DND-41 (cell line): ENCODE data around the gene GRK2.

Source experiments
- ATAC-seq: fragments of 200-7000 bp; cut with Tn5 transposase; 3 replicates; pipeline ENCODE4 v1.9.1; 2021; ENCODE audit warnings: low read depth; ENCODE audit not compliant: insufficient read depth
- DNase-seq: peaks from one replicate; pipeline ENCODE4 v3.0.0-alpha.2; 2020
- H2AFZ ChIP-seq: 2 replicates; pipeline ENCODE4 v1.6.0; 2012; ENCODE audit warnings: low read depth, low read length
- H3K27ac ChIP-seq: 2 replicates; pipeline ENCODE4 v1.5.1; 2012; ENCODE audit warnings: low read length, inconsistent platforms
- H3K27me3 ChIP-seq: fragments of 200-600 bp; sonication (generic); 2 replicates; pipeline ENCODE4 v1.6.0; 2012; ENCODE audit warnings: low read length, mild to moderate bottlenecking, inconsistent platforms; ENCODE audit not compliant: insufficient read depth, poor library complexity
- H3K36me3 ChIP-seq: 2 replicates; pipeline ENCODE4 v1.5.1; 2012; ENCODE audit warnings: low read length, inconsistent platforms; ENCODE audit not compliant: insufficient read depth
- H3K4me1 ChIP-seq: 2 replicates; pipeline ENCODE4 v1.5.1; 2012; ENCODE audit warnings: mild to moderate bottlenecking, low read length; ENCODE audit not compliant: insufficient read depth
- H3K4me2 ChIP-seq: 2 replicates; pipeline ENCODE4 v1.6.0; 2012; ENCODE audit warnings: mild to moderate bottlenecking, moderate library complexity, low read length, inconsistent platforms; ENCODE audit not compliant: insufficient read depth
- H3K4me3 ChIP-seq, 2 experiments: fragments of 200-600 bp in 1 of 2; shearing (Covaris generic) in 1 of 2; 2 replicates each; pipeline ENCODE4 v1.5.1; 2012 to 2016; ENCODE audit warnings: inconsistent platforms in 2 of 2, low read length in 2 of 2, mild to moderate bottlenecking in 2 of 2, low read depth in 1 of 2, moderate library complexity in 1 of 2
- H3K79me2 ChIP-seq: 2 replicates; pipeline ENCODE4 v1.6.0; 2012; ENCODE audit warnings: low read length, inconsistent platforms; ENCODE audit not compliant: insufficient read depth
- H3K9ac ChIP-seq: 2 replicates; pipeline ENCODE4 v1.6.0; 2012; ENCODE audit warnings: low read depth, mild to moderate bottlenecking, inconsistent platforms, low read length, moderate library complexity
- H3K9me3 ChIP-seq: 2 replicates; pipeline ENCODE4 v1.5.1; 2012; ENCODE audit warnings: low read length, moderate library complexity, mild to moderate bottlenecking, inconsistent platforms; ENCODE audit not compliant: insufficient read depth, severe bottlenecking
- H4K20me1 ChIP-seq: 2 replicates; pipeline ENCODE4 v1.6.0; 2012; ENCODE audit warnings: low read length; ENCODE audit not compliant: insufficient read depth
- CTCF ChIP-seq: IDR thresholded peaks from 2 replicates; pipeline ENCODE4 v1.5.1; 2012; ENCODE audit warnings: borderline replicate concordance, low read length, moderate library complexity, mild to moderate bottlenecking; ENCODE audit not compliant: poor library complexity, severe bottlenecking; ENCODE audit errors: extremely low read depth
- EZH2 ChIP-seq: IDR thresholded peaks from 3 replicates; pipeline ENCODE4 v1.6.1; 2012; ENCODE audit warnings: borderline replicate concordance, low read depth, mild to moderate bottlenecking, moderate library complexity, low read length, inconsistent platforms; ENCODE audit not compliant: severe bottlenecking

GRK2 gene

DNA sequence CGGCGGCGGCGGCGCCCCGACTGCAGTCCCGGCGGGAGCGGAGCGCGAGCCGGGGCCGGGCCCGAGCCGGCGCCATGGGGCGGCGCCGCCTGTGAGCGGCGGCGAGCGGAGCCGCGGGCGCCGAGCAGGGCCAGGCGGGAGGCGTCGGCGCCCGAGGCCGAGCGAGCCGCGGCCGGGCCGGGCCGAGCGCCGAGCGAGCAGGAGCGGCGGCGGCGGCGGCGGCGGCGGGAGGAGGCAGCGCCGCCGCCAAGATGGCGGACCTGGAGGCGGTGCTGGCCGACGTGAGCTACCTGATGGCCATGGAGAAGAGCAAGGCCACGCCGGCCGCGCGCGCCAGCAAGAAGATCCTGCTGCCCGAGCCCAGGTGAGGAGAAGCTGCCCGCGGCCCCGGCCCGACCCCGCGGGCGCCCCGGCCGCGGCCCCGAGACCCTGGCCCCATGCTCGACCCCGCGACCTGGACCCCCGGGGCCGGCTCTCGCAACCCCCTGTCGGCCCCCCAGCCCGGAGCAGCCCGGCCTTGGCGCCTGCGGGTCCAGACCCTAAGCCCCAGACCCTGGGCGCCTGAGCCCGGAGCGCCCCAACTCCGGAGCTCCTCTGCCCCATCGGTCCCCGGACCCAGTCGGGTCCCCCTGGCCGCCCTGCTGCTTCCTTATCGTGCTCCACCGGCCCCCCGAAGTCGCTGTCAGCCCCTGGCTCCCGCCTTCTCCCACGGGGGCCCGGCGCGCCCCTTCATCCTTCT lies at the start of gene GRK2:
TSS of gene GRK2 (plus strand) at position 25 of the 739 bp plus-strand sequence. CDS start at position 252, 227 bp downstream.
- H3K79me2 ChIP-seq, result peaks cover 58% of the 10 kb centered on the region
- peak within 1 kb of the TSS; percentile 95 for H3K27ac ChIP-seq
- peak within 1 kb of the TSS; percentile 74 for H2AFZ ChIP-seq
- H3K9me3 ChIP-seq, result no peaks in the 10 kb centered on the region
- peak; percentile 52 for DNase-seq
- H4K20me1 ChIP-seq, result peaks cover 47% of the 10 kb centered on the region
- no peaks in the 10 kb centered on the region for H3K27me3 ChIP-seq
- H3K4me2 ChIP-seq, result peak within 1 kb of the TSS; percentile 96
- peaks cover 69% of the 10 kb centered on the region for H3K4me1 ChIP-seq
- peak within 1 kb of the TSS; percentile 95 for H3K9ac ChIP-seq
- peaks cover 50% of the 10 kb centered on the region for H3K36me3 ChIP-seq
- peak within 1 kb of the TSS; percentile 84 to 85 for H3K4me3 ChIP-seq
- ATAC-seq, result no peak; the same call in 2 of the 3 replicates
- TF ChIP-seq EZH2 (no peak), CTCF (no peak)

DNA sequence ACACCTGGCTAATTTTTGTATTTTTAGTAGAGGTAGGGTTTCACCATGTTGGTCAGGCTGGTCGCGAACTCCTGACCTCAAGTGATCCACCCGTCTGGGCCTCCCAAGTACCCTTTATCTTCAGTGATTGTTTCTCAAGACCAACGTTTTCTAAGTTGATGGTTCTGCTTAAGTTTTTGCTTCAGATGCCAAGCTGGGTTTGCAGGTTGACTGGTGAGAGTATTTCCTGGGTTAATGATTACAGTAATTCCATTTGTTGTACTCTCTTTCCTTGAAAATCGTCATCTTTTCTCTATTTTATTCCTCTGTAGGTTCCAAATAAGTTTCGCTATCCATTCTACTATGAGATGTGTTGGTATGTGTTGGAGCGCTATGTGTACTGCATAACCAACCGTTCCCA lies 38.5 kb upstream of the GRK2 start:
- no peak for TF ChIP-seq CTCF
- TF ChIP-seq EZH2, result no peak
- Histone ChIP-seq H3K36me3 (peaks cover 69% of the 10 kb centered on the region), H3K79me2 (no peaks in the 10 kb centered on the region), H3K4me1 (no peaks in the 10 kb centered on the region), H3K9me3 (no peaks in the 10 kb centered on the region), H4K20me1 (no peaks in the 10 kb centered on the region), H3K27ac (no peak overlapping the region), H3K4me3 (no peak overlapping the region), H3K27me3 (no peaks in the 10 kb centered on the region), H3K9ac (no peak overlapping the region), H3K4me2 (no peak overlapping the region), H2AFZ (no peak overlapping the region)
- DNase-seq (no peak), ATAC-seq (no peak)

- no peaks in the 10 kb centered on the region for H3K79me2 ChIP-seq
- no peaks in the 10 kb centered on the region for H3K4me1 ChIP-seq
- H3K4me2 ChIP-seq, result no peak overlapping the region
- H3K27ac ChIP-seq, result no peak overlapping the region
- H3K36me3 ChIP-seq, result peaks cover 67% of the 10 kb centered on the region
- H2AFZ ChIP-seq, result no peak overlapping the region
- TF ChIP-seq EZH2, result no peak
- H3K4me3 ChIP-seq, result no peak overlapping the region
- no peak overlapping the region for H3K9ac ChIP-seq
- no peaks in the 10 kb centered on the region for H3K9me3 ChIP-seq
- H3K27me3 ChIP-seq, result no peaks in the 10 kb centered on the region
- H4K20me1 ChIP-seq, result no peaks in the 10 kb centered on the region
- DNase-seq (no peak), ATAC-seq (peak; percentile 45; the same call in 2 of the 3 replicates)
These were observed 35.9 kb upstream of the GRK2 start for GRCh38 chr11:67230406-67230805.

DNA sequence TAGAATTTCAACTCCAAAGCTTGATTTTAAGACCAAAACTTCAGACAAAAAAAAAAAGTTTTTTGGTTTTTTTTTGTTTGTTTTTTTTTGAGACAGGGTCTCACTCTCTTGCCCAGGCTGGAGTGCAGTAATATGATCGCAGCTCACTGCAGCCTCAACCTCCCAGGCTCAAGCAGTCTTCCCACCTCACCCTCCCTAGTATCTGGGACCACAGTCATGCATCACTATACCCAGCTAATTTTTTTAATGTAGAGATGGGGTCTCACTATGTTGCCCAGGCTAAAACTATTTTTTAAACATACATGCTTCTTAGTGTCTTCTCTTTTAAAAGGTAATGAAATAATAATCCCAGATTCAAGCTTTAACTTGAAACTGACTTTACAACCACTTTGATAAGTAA lies 35.4 kb upstream of the GRK2 start:
- no peaks in the 10 kb centered on the region for H3K9me3 ChIP-seq
- H3K27me3 ChIP-seq, result no peaks in the 10 kb centered on the region
- peaks cover 67% of the 10 kb centered on the region for H3K36me3 ChIP-seq
- TF ChIP-seq EZH2 (no peak), CTCF (no peak)
- H4K20me1 ChIP-seq, result no peaks in the 10 kb centered on the region
- H3K27ac ChIP-seq, result no peak overlapping the region
- ATAC-seq (no peak), DNase-seq (no peak)
- H3K4me3 ChIP-seq, result no peak overlapping the region
- H3K9ac ChIP-seq, result no peak overlapping the region
- H3K79me2 ChIP-seq, result no peaks in the 10 kb centered on the region; the same call in 1 of the 2 replicates
- H3K4me1 ChIP-seq, result no peaks in the 10 kb centered on the region
- H3K4me2 ChIP-seq, result no peak overlapping the region
- H2AFZ ChIP-seq, result no peak overlapping the region
